Activated CD8-positive, alpha-beta memory T cell treated with anti-CD3 and anti-CD28 coated beads for 1 hour (primary cell): ENCODE results near the gene CEP170B.

Source experiments
- DNase-seq, 2 donors: peaks; one replicate each; pipeline ENCODE4 v3.0.0-alpha.2; 2020; ENCODE audit warnings: low read depth in 1 of 2; ENCODE audit errors: extremely low read depth in 1 of 2

Gene CEP170B

GRCh38 chr14:104929268-104930230 is 64.5 kb downstream of the CEP170B start:
- no peak for DNase-seq

GRCh38 chr14:104930526-104931303 is 65.6 kb downstream of the CEP170B start:
- DNase-seq: no peak

DNA sequence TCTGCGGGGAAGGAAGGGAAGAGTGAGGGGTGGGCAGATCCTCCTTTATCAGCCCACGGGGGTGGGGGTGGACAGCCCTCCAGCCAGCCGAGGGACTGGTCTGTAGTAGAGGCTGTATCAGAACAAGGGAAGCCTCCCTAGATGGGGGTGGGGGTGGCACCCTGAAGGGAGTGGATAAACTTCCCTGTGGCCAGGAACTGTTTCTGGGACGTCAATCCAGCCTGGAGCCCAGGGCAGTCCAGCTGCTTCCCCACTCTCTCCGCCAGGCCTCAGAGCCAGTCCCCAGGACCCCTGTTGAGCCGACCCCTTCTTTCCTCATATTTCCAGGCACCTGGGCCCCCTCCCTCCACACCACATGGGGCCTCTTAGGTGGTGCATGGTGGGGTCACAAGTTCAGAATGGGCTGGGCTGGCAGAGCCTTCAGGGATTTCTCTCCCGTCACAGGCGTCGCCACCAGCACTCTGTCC is 66.3 kb downstream of the CEP170B start:
- no peak for DNase-seq

DNA sequence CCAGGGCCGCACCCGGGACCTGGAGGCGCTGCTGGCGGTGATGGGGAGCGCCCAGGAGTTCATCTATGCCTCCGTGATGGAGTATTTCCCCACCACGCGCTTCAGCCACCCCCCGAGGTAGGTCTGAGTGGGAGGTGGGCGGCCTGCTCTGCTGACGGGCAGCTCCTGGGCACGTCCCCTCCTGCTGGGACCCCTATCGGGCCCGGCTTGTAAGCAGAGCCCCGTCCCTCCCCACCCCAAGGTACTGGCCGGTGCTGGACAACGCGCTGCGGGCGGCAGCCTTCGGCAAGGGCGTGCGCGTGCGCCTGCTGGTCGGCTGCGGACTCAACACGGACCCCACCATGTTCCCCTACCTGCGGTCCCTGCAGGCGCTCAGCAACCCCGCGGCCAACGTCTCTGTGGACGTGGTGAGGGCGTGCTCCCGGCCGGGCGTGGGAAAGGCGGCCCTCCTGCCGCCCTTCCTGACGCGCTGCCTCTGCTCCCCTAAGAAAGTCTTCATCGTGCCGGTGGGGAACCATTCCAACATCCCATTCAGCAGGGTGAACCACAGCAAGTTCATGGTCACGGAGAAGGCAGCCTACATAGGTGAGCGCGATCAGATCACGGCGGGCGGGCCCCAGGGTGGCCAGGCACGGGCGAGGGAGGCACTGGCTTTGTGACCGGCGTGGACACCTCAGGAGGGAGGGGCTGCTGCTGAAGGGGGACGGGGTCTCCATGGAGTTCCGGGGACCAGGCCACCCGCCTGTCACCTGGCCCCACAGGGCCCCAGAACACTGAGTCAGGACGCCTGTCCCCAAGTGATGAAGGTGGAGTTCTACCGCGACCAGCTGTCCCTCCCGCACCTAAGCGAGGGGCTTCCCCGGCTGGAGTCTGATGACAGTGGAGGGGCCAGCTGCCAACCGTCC is 67.0 kb downstream of the CEP170B start:
- DNase-seq: no peak

- DNase-seq: peak; percentile 68 to 76
These were observed 67.9 kb downstream of the CEP170B start for GRCh38 chr14:104932676-104933631.

GRCh38 chr14:104933746-104934733 is 69.0 kb downstream of the CEP170B start:
- DNase-seq: no peak

- DNase-seq: no peak
These were observed 70.1 kb downstream of the CEP170B start for GRCh38 chr14:104935026-104935650.

DNA sequence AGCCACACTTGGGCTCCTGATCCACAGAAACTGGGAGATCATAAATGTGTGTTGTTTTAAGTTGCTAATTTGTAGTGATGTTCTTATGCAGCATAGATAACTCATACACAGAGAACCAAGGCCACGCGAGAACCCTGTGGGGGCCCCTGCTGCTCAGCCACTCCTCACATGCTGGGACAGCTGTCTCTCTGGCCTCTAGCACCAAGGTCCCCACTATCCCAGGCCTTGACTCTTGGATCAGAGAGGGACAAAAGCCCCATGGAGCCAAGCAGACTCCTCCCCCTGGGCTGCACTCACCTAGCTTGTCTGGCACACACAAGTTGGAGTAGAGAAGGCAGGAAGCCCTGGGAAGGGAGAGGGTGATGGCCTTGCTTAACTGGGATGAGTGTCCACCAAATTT is 70.9 kb downstream of the CEP170B start:
- DNase-seq: no peak

- DNase-seq: no peak
These were observed 71.5 kb downstream of the CEP170B start for GRCh38 chr14:104936361-104937155.

DNA sequence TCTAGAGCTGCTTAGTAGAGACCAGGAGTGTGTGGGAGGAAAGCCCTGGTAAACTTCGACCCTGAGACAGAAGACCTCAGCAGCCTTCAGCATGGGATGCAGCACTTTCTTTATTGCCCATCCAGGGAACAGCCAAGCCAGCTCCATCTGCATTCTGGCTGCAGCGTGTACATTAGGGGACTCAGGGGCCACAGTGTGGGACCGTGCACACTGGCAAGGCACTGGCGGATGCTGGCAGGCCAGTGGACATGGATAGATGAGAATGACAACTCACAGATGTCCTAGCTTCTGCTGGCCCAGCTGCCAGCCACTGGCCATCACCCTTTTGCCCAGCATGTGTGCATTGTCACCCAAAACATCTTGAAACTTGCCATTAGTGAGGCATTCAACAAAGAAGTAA is 72.1 kb downstream of the CEP170B start:
- no peak for DNase-seq

DNA sequence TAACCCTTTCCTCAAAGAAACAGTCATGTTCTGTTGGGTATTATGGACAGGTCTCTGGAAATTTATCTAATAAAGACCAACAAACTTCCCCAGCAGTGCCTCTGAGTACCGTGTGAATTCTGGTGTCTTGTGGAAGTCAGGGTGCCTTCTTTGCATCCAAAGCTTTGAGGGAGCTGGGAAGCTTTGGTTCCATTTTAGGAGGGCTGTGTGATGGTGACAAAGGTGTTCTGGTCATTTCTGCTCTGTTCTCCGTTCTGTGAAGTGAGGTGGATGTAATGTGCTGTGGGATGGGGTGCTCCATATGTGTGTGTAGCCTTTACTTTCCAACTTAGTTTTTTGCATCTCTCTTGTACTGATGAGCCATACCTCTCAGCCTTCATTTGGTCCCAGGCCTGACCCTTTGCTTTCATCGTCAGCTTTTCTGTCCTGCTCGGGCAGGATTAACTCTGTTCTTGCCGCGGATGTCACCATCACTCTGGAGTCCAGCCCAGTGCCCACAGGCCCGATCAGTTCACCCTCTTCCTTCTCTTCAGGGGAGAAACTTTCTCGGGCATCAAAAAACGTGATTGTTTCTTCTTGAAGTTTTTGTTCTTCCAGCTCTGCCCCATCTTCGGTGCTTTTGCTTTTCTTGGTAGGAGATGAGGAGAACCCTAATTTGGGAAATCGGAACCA is 72.8 kb downstream of the CEP170B start:
- no peak for DNase-seq

- no peak for DNase-seq
These were observed 73.4 kb downstream of the CEP170B start for GRCh38 chr14:104938436-104938835.

DNA sequence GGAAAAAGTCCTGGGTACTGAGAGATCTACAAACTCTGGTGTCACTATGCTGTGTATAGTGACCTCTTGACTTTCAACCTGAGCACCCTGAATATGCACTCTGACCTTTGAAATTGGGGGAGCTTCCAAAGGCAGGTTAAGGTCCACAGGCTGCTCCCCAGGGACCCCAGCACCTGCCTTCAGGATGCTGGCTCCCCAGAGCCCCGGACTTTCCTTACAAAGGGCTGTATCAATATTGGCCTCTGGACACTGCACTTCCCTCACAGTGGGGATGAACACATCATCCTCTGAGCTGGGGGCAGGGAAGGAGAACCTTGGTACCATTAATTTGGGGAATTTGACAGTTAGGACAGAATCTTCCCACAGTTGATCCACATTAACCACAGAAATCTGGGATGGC is 73.9 kb downstream of the CEP170B start:
- DNase-seq: no peak

- no peak for DNase-seq
These were observed 74.8 kb downstream of the CEP170B start for GRCh38 chr14:104939666-104940410.

DNA sequence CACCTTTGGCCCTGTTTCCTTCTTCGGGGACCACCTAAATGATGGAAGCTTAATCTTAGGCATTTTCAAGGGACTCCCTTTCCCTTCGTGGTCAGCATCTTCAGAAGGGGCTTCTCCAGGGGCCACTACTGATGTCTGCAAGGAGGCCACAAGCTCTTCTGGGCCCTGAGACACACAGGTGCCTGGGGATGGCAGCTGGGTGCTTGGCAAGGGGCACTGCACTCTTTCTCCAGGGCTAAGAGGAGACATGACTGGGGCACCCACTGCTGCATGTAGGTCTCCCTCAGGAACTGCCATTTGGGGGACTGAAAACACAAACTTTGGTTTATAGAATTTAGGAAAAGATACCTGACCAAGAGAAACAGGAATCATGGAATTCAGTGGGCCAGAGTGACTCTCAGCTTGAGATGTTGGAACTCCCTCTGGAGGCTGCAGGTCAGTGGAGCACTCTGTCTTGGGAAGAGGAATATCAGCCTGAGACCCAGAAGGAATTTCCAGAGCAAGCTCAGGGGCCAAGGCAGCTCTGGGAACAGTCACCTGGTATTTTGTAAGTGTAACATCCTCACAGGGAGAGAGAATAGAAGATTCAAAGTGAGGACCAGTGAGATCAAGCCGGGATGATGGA is 75.6 kb downstream of the CEP170B start:
- no peak for DNase-seq
